GM21447 (cell line): Measurements from ENCODE around the gene MAPKAPK5.
A peak's percentile ranks its signal among the peaks of the same experiment; 100 is the strongest.
"Not testable (repeated sequence)": the region's sequence is repeated elsewhere in the genome, so short reads cannot be mapped to it uniquely, and the experiment has no call there.

ENCODE experiments used
- ATAC-seq: cut with Tn5 transposase; IDR thresholded peaks from one replicate; pipeline ENCODE4 v1.9.1; 2021; ENCODE audit not compliant: unreplicated experiment

The MAPKAPK5 gene, protein sequence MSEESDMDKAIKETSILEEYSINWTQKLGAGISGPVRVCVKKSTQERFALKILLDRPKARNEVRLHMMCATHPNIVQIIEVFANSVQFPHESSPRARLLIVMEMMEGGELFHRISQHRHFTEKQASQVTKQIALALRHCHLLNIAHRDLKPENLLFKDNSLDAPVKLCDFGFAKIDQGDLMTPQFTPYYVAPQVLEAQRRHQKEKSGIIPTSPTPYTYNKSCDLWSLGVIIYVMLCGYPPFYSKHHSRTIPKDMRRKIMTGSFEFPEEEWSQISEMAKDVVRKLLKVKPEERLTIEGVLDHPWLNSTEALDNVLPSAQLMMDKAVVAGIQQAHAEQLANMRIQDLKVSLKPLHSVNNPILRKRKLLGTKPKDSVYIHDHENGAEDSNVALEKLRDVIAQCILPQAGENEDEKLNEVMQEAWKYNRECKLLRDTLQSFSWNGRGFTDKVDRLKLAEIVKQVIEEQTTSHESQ

DNA sequence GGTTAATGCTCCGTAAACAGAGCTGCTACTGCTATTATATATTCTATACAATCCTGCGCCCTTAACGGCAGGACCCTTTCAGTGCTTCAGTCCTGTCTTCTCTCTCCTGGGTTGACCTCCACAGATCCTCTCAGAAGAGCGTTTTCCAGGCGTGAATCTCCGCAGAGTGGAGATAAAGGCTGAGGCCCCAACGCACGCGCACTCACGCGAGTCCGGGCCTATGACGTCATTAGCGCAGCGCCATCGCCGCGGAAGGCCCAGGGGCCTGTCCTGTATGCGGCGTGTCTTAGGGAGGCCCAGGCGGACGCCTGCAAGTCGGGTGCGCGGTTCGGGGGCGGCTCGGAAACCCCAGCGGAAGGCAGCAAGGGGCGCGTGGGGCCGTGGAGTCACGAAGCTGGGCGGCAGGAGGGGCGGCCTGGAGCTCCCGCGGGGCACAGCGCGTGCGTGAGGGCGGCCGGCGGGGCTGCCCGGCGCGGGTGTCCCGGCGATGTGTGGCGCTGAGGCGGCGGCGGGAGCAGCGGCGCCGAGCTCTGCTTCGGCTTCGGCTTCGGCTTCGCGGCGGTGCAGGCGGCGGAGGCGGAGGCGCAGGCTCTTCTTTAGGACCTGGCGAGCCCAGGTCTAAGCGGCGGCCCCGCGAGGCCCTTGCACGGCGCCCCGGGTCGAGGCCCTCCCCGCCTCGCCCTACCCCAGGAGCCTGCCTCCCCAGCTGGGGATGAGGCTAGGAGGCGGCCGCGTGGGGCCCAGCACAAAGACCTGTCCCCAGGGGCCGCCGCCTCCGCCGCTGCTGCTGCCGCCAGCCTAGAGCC is at the start of gene MAPKAPK5:
TSS of gene MAPKAPK5 (plus strand) at position 479 of the 806 bp plus-strand sequence. CDS start 506 bp downstream, outside the sequence.
- peak; percentile 72 for ATAC-seq

DNA sequence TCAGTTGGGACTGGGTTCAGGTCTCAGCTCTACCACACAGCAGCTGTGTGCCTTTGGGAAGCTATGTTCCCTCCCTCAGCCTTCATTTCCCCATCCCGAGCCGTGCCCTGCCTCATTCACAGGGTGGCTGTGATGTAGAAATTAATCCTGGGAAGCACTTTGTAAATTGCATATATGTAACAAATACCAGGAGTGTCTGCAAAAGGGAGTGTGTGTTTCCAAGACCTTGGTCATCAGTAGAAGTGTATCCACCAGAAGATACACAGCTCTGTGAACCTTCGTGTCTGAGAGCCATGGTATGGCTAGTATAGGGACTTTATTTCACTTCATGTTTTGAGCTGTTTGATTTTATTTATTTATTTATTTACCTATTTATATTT is 49.2 kb upstream of the MAPKAPK5 start:
- no peak for ATAC-seq

DNA sequence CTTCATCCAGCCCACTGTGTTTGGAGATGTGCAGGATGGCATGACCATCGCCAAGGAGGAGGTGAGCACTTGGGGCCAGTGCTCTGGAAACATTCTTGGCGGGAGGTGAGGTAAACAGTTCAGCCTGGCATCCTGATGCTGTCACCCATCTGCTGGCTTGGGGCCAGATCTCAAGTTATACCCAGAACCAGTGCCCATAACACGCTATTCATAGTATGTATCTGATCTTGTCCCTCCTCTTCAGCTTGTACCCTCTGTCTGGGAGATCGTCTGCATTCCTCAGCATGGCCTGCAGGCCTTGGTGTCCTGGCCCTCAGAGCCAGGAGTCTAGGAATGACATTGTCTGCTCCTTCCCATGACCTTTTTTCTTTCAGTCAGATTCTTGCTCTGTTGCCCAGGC is 43.8 kb upstream of the MAPKAPK5 start:
- no peak for ATAC-seq

DNA sequence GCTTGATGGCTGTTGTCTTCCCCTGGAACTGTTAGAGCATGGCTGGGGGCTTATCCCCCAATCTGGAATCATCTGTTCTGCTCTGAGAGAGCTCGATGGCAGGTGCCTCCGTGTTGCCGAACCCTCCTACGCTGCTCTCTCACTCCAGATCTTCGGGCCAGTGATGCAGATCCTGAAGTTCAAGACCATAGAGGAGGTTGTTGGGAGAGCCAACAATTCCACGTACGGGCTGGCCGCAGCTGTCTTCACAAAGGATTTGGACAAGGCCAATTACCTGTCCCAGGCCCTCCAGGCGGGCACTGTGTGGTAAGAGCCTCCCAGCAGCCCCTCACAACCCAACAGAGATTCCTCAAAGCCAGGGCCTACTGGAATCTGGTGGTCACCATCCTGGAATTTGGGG is 42.3 kb upstream of the MAPKAPK5 start:
- ATAC-seq = no peak

DNA sequence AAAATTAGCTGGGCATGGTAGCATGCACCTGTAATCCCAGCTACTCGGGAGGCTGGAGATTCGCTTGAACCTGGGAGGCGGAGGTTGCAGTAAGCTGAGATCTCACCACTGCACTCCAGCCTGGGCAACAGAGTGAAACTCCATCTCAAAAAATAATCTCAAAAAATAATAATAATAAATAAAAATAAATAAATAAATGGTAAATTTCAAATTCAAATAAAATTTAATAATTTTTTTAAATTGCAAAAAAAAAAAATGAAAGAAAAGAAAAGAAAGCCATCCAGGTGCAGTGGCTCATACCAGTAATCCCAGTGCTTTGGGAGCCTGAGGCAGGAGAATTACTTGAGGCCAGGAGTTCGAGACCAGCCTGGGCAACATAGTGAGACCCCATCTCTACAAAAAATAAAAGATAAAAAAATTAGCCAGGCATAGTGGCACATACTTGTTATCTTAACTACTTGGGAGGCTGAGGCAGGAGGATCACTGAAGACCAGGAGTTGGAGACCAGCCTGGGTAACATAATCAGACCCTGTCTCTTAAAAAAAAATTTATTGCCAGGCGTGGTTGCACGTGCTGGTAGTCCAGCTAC is 38.9 kb upstream of the MAPKAPK5 start:
- no peak for ATAC-seq

DNA sequence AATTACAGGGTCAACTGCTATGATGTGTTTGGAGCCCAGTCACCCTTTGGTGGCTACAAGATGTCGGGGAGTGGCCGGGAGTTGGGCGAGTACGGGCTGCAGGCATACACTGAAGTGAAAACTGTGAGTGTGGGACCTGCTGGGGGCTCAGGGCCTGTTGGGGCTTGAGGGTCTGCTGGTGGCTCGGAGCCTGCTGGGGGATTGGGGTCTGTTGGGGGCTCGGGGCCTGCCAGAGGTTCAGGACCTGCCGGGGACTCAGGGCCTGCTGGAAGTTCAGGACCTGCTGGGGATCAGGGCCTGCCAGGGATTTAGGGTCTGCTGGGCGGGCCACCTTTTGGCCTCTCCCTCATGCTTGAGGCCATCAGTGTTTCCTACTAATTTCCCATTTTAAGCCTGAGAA is 38.2 kb upstream of the MAPKAPK5 start:
- no peak for ATAC-seq

DNA sequence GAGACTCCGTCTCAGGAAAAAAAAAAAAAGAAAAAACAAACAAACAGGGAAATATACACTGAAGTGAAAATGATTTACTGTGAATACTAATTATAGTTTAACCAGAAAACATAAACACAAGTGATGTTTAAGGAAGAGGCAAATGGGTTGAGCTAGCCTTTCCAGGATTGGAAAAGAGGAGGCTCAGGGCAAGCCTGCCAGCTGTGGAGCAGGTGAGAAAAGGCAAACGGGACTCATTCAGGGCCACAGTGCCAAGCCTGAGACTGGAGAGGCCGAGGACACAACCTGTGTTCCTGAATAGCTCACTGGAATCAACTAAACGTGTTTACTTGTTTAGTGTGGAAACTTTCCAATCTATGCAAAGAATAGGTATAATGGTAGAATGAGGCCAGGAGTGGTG is 35.7 kb upstream of the MAPKAPK5 start:
- no peak for ATAC-seq

DNA sequence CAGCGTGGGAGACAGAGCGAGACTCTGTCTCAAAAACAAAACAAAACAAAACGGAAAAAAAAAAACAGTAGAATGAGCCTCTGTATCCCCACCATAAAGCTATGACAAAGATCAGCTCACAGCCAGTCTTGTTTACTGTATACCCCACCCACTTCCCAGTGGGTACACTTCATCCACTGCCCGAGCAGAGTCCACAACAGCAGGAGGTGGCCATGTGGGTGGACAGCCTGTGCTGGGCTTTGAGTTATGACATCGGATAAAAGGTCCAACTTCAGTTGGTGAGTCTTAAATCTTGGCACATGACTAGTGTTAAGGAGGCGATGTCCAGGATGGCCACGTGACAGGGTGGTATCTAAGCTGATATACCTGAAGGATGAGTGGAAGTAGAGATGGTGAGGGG is 34.8 kb upstream of the MAPKAPK5 start:
- ATAC-seq = no peak

DNA sequence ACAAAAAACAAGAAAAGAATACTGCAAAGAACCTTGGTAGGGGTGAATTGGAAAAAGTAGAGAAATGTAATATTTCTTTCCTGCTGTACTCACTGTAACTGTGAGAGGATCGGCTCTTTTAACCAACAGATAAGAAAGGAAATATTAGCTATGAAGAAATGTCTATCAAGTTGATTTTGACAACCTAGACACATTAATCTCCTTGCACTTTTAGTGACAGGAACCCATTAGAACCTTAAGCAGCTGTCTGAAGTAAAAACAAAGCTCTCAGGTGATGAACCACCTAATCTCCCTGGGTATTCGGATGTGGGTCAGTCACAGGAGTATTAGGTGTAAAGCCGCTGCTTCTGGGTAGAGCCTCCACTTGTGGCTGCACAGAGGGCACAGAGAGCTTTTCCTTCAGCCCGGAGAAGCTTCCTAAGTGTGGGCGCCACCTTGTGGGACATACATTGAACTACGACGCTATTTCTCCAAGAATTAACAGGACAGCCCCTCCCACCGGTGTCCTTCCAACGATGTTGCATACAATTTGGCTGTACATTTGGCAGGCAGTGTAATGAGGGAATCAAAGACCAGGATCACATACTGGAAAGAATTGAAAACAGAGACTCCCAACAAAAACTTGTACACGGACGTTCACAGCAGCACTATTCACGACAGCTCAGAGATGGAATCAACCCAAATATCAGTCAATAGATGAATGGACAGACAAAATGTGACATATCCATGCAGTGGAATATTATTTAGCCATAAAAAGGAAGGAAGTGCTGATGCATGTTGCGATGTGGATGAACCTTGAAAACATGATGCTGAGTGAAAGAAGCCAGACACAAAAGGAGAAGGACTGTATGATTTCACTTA is 28.9 kb upstream of the MAPKAPK5 start:
- peak; percentile 58 for ATAC-seq

DNA sequence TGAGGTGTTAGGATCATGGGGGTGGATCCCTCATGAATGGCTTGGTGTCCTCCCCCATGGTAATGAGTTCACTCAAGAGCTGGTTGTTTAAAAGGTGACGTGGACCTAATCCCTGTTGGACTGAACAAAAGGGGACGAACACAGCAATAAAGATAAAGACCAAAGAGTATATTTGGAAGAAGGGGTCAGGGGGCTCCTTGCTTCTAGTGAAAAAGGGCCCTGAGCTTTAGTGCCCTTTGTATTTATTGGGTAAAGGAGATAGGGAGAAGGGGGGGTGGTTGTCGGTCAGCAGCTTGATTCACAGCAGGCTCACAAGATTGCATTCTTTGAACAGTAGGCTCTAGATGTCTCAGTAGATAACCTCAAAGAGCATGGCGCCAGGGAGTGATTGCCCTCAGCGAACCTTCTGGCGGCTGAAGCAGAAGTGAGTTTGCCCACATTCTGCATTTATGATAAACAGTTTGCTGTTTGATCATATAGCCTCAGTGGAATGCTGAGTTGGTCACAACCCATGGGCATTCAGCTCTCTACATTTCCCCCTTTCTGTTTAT is 25.9 kb upstream of the MAPKAPK5 start:
- no peak for ATAC-seq

DNA sequence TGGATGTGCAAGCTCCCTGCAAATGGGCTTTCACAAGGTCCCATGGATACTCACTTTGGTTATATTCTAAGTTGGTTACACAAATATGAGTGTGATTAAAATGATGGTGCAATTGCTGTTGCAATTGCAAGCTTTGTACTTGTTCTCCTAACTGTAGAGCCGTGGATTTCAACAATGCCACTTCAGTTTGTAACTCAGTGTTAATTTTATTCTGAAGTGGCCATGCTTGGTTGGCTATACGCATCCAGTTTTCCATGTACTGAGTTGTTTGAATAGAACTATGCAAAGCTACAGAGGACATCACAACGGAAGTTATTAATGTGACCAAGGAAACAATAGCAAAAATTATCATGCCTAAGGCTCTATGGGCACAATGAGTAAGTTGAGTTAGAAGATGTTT is 25.1 kb upstream of the MAPKAPK5 start:
- ATAC-seq = not testable (repeated sequence)

DNA sequence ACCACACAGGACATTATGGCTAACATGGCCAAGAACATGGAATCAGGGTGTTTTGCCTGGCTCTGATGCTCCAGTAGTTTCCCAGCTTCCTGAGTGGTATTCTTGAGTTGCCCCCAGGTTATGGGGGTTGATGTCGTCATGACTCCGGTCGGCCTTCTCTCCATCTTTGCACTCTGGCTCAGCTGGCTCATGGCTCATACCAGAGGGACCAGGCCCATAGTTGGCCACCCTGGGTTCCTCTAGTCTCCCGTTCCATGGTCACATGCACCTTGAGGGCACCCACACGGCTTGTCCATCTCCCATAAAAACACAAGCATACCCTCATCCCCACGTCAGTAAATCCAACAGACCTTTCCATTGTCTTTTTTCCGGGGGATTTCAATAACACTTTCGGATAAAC is 23.7 kb upstream of the MAPKAPK5 start:
- ATAC-seq = no peak

DNA sequence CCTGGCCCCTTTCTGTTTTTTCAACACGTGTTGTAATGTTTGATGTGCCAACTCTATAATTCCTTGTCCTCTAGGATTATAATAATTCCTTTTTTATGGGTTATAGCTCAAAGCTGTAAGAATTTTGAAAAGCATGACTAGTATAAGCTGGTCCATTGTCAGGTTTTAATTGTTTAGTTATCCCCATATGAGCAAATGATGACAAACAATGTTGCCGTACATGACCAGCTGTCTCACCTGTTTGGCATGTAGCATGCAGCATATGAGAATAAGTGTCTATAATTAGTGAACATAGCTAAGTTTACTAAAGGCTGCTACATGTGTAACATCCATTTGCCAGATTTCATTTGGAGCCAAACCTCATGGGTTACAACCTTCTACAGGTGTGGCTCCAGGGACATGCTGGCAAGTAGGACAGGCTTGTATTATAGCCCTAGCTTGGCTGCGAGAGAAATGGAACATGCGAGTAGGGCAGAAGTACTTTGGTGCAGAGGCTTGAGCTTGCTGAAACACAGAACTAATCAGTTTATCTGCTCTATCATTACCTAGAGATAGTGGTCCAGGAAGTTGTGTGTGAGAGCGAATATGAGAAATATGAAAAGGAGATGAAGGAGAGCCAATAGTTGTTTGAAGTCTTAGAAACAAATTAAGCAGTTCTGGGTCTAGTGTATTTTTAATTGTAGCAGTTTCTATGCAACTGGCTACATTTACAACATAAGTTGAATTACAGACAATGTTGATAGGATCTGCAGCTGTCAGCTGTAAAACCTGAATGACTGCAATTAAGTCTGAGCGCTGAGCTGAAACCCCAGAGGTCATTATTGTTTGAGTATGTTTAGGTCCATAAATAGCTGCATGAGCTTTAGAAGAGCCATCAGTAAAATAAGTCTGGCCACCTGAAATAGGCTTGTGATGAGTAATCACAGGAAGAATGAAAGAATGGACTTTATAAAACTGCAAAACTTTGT is 22.6 kb upstream of the MAPKAPK5 start:
- no peak for ATAC-seq

DNA sequence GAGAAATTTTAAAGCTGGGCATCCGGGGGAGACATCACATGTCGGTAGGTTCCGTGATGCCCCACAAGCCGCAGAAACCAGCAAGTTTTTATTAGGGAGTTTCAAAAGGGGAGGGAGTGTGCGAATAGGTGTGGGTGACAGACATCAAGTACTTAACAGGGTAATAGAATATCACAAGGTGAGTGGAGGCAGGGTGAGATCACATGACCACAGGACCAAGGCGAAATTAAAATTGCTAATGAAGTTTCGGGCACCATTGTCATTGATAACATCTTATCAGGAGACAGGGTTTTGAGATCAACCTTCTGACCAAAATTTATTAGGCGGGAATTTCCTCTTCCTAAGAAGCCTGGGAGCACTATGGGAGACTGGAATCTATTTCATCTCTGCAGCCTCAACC is 21.2 kb upstream of the MAPKAPK5 start:
- ATAC-seq = not testable (repeated sequence)

DNA sequence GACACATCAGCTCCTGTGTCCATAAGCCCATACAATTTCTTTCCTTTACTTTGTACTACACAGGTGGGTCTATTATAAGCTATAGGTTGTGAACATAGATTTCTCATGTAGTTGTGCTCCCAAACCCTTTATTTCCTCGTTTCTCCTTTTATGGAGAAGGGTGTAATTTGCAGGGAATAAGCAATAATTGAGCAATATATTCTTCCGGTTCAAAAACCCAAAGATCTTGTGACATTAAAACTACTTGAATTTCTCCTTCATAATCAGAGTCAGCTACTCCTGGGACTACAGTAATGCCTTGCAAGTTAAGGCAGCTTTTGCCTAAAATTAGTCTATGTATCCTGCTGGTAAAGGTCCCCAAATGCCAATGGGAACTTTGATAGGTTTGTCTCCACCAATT is 19.1 kb upstream of the MAPKAPK5 start:
- ATAC-seq = no peak

DNA sequence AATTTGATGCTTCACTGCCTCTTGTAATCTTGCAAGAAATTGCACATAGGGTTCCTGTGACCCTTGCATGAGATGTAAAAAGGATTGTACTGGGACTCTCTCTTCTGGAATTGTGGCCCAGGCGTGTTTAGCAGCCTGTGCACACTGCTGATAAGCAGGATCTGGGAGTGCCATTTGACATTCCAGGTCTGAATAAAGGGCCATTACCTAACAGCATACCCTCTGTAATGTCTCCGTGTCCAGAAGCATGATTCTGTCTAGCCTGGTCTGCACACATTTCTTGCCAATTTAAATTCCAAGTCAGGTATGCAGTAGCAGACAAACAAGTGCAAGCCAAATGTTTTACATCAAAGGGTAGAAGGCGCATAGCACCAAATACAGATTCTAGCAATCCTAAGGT is 18.1 kb upstream of the MAPKAPK5 start:
- ATAC-seq = no peak

DNA sequence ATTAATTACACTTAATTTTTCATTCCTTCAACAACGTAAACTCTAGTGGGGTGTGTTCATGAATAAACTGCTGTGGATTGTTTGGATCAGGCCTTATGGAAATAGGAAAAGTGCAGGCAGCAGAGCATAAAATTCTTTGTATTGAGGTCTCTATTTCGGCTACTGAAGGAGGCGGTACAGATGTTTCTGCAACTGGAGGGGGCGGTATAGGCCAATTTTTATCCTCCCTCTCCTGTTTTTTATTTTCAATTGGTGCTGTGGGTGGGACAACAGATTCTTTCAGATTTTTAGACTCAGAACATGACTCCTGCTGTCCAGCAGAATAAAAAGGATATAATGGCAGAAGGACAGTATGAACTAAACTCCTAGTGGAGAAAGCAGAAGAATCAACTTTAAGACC is 17.7 kb upstream of the MAPKAPK5 start:
- not testable (repeated sequence) for ATAC-seq

DNA sequence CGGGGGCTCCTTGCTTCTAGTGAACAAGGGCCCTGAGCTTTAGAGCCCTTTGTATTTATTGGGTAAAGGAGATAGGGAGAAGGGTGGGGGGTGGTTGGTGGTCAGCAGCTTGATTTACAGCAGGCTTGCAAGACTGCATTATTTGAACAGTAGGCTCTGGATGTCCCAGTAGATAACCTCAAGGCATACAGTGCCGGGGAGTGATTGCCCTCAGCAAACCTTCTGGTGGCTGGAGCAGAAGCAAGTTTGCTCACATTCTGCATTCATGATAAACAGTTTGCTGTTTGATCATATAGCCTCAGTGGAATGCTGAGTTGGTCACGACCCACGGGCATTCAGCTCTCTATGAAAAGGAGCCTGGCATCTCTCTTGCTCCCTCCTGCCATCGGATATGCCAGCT is 16.5 kb upstream of the MAPKAPK5 start:
- ATAC-seq = no peak

DNA sequence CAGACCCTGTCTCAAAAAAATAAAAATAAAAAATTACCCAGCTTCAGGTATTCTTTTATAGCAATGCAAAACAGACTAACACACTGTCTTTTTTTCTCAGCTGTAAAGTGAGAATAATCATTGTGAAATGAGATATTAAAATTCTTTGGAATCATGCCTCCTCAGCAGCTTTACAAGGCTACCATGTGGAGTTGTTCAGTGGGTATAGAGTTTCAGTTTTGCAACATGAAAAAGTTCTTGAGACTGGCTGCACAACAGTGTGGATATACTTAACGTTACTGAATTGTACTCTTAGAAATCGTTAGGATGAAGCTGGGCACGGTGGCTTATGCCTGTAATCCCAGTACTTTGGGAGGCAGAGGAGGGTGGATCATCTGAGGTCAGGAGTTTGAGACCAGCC is 15.7 kb upstream of the MAPKAPK5 start:
- ATAC-seq = no peak
